ENCODE measurements around the gene CD2. TPM values are rescaled to one million over a fixed set of nuclear protein-coding genes. Genes with fewer than 3 reads are reported as not detected.

The CD2 gene
- total and polyA plus RNA-seq, 8 donors = 1.7 to 14.3 (median 3.9) TPM; not detected in 1

DNA sequence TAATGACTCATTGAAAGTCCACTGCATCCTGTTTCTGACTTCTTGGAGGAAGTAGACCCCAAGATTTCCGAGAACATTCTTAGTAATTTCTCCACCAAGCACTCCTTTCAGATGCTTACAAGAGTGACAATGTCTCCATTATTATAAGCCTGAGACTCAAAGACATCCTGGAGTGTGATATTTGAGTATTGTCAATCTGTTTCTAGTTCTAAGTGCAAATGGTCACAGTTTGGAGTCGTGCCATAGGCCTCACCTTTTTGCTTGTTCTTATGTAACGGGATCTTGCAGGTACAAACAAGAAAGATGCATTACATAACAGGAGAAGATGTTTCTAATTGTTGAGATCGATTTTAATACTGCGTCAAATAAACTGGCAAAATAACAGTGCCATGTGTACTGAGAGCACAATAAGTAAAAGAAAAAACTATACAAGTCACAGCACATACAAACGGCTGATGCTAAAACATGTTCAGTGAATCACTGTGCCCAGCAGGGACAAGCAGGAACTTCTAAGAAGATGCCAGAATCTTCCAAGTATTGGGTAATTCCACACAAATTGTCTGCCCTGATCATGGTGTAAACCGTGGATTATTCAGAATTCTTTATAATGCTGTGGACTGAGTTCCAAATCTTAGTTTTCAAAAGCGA lies 54.1 kb downstream of the CD2 start:
- Histone ChIP-seq H3K4me1 (no peaks in the 10 kb centered on the region), H3K4me3 (no peak overlapping the region), H3K27me3 (no peaks in the 10 kb centered on the region), H3K36me3 (no peaks in the 10 kb centered on the region), H3K9me3 (peaks cover 0 to 7% (median 2%) of the 10 kb centered on the region in 4 donors), H3K27ac (peak overlapping the region in 4 of 5 donors; percentile 24 to 50 (median 35))
- 62 to 78% (median 71%) methylated on average over 8 of the region's 8 CpGs for whole genome bisulfite sequencing, 5 donors
- DNase-seq = no peak
- TF ChIP-seq POLR2A (IDR thresholded peaks at IDR 0.05) (no peak), EP300 (IDR thresholded peaks at IDR 0.05) (no peak), POLR2AphosphoS5 (IDR thresholded peaks at IDR 0.05) (no peak)
- TF ChIP-seq, protein P1, sequence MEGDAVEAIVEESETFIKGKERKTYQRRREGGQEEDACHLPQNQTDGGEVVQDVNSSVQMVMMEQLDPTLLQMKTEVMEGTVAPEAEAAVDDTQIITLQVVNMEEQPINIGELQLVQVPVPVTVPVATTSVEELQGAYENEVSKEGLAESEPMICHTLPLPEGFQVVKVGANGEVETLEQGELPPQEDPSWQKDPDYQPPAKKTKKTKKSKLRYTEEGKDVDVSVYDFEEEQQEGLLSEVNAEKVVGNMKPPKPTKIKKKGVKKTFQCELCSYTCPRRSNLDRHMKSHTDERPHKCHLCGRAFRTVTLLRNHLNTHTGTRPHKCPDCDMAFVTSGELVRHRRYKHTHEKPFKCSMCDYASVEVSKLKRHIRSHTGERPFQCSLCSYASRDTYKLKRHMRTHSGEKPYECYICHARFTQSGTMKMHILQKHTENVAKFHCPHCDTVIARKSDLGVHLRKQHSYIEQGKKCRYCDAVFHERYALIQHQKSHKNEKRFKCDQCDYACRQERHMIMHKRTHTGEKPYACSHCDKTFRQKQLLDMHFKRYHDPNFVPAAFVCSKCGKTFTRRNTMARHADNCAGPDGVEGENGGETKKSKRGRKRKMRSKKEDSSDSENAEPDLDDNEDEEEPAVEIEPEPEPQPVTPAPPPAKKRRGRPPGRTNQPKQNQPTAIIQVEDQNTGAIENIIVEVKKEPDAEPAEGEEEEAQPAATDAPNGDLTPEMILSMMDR (IDR thresholded peaks at IDR 0.05) = no peak
- intact Hi-C loops (cut with DNase I; ENCODE audit: low total_unique reads) = no loop called here

DNA sequence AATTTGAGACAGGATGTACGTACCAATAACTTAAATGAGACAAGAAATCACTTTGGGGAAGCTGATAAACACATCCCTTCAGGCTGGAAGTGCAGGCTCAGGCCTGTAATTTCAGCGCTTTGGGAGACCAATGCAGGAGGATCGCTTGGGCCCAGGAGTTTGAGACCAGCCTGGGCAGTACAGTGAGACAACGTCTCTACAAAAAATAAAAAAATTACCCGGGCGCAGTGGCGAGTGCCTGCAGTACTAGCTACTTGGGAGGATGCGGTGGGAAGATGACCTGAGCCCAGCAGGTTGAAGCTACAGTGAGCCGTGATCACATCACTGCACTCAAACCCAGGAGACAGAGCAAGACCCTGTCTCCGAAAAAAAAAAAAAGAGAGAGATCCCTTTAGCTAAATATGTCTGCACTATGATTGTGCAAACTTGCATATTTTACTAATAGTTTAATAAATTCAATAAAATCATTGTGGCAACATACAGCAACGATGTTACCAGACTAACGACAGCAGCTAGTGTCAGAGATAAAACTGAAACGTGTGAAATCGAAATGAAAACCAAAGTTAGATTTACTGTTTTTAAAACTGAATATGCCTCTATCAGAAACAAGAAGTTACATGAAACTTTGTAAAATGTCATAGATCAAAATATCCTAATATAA lies 54.7 kb downstream of the CD2 start:
- no peak for DNase-seq
- Histone ChIP-seq H3K4me1 (no peaks in the 10 kb centered on the region), H3K27me3 (no peaks in the 10 kb centered on the region), H3K27ac (peak overlapping the region in 3 of 5 donors; percentile 24 to 50 (median 29)), H3K9me3 (peaks cover 0 to 7% (median 2%) of the 10 kb centered on the region in 4 donors), H3K4me3 (no peak overlapping the region), H3K36me3 (no peaks in the 10 kb centered on the region)
- 80 to 90% (median 87%) methylated on average over 14 of the region's 14 CpGs for WGBS, 5 donors
- TF ChIP-seq POLR2A (IDR thresholded peaks at IDR 0.05) = no peak
- TF ChIP-seq, protein P1 (IDR thresholded peaks at IDR 0.05) = no peak
- no peak for TF ChIP-seq POLR2AphosphoS5 (IDR thresholded peaks at IDR 0.05)
- no peak for TF ChIP-seq EP300 (IDR thresholded peaks at IDR 0.05)
- intact Hi-C loops (cut with DNase I; ENCODE audit: low total_unique reads) = no loop called here

DNA sequence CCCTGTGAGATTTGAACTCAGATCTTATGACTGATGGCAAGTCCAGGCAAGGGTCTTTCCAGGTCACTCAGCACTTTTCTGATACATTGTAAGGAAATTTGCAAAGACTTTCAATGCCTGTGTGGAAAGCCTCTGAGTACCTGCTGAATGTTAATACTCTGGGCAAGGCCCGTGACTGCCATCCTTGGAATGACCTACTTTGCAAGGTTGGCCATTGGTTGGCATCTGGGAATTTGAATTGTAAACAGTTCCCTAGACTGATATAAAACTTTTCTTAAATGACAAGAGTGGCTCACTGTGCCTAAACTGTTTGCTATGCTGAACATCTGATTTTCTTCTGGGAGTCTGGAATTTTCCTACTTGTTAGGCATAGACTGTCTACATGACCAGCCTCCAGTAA lies 57.1 kb downstream of the CD2 start:
- Histone ChIP-seq H3K9me3 (peaks cover 0 to 7% (median 2%) of the 10 kb centered on the region in 4 donors), H3K27me3 (no peaks in the 10 kb centered on the region), H3K27ac (peak overlapping the region in 1 of 5 donors; percentile 3), H3K36me3 (no peaks in the 10 kb centered on the region), H3K4me3 (no peak overlapping the region), H3K4me1 (no peaks in the 10 kb centered on the region)
- intact Hi-C loops (cut with DNase I; ENCODE audit: low total_unique reads) = no loop called here
- DNase-seq = no peak
- TF ChIP-seq POLR2AphosphoS5 (IDR thresholded peaks at IDR 0.05) (no peak), POLR2A (IDR thresholded peaks at IDR 0.05) (no peak), EP300 (IDR thresholded peaks at IDR 0.05) (no peak)
- TF ChIP-seq, protein P1 (IDR thresholded peaks at IDR 0.05) = no peak
- 71 to 89% (median 87%) methylated on average over 1 of the region's 1 CpG for WGBS, 5 donors

DNA sequence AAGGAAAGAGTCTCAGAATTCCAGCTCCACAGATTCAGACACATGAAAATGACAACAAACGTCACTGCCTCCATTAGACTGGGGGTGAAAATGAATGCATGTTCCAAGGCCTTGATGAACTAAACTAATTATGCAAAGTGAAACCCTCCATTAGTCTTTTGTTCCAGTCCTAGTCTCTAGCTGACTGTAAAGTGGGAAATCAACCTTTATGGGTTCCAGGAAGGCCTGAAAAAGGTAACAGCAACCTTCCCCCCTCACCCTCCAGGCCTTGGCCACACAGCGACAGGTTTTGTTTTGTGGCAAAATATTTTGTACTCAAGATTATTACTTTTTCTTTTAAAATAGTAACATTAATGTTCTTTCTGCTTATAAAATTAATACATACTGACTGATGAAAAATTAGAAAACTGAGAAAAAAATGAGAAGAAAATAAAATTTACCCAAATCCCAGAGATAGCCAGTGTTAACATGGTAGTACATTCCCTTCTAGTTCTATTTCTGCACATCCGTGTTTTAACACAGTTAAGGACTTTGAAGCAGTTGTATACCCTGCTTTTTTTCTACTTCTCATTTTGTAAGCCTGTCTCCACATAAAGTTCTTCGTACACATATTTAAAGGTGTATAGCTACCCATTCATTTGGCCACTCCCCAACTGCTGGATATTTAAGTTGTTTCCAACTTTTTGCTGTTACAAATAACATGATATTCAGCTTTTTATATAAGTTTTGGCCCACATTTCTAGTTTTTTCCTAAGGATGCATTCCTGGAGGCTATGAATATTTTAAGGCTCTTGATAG lies 60.9 kb downstream of the CD2 start:
- intact Hi-C loops (cut with DNase I; ENCODE audit: low total_unique reads) = no loop called here
- DNase-seq = no peak
- H3K4me3 ChIP-seq = no peak overlapping the region

More for the DNA sequence above, 60.9 kb downstream of the CD2 start:
- Histone ChIP-seq H3K36me3 (no peaks in the 10 kb centered on the region), H3K27me3 (no peaks in the 10 kb centered on the region), H3K27ac (no peak overlapping the region), H3K9me3 (peaks cover 0 to 7% (median 2%) of the 10 kb centered on the region in 4 donors), H3K4me1 (no peaks in the 10 kb centered on the region)
- 75 to 83% (median 80%) methylated on average over 4 of the region's 4 CpGs for WGBS, 5 donors
- no peak for TF ChIP-seq POLR2AphosphoS5 (IDR thresholded peaks at IDR 0.05)
- TF ChIP-seq EP300 (IDR thresholded peaks at IDR 0.05) = no peak
- TF ChIP-seq POLR2A (IDR thresholded peaks at IDR 0.05) = no peak
- TF ChIP-seq, protein P1 (IDR thresholded peaks at IDR 0.05) = no peak

Measured in stomach (tissue), 9 donors.